DND-41 (cell line): ENCODE results near the gene LIMD2.

Experiments used
- ATAC-seq: fragments of 200-7000 bp; cut with Tn5 transposase; 3 replicates; pipeline ENCODE4 v1.9.1; 2021; ENCODE audit warnings: low read depth; ENCODE audit not compliant: insufficient read depth
- DNase-seq: peaks from one replicate; pipeline ENCODE4 v3.0.0-alpha.2; 2020
- H2AFZ ChIP-seq: 2 replicates; pipeline ENCODE4 v1.6.0; 2012; ENCODE audit warnings: low read depth, low read length
- H3K27ac ChIP-seq: 2 replicates; pipeline ENCODE4 v1.5.1; 2012; ENCODE audit warnings: low read length, inconsistent platforms
- H3K27me3 ChIP-seq: fragments of 200-600 bp; sonication (generic); 2 replicates; pipeline ENCODE4 v1.6.0; 2012; ENCODE audit warnings: low read length, mild to moderate bottlenecking, inconsistent platforms; ENCODE audit not compliant: insufficient read depth, poor library complexity
- H3K36me3 ChIP-seq: 2 replicates; pipeline ENCODE4 v1.5.1; 2012; ENCODE audit warnings: low read length, inconsistent platforms; ENCODE audit not compliant: insufficient read depth
- H3K4me1 ChIP-seq: 2 replicates; pipeline ENCODE4 v1.5.1; 2012; ENCODE audit warnings: mild to moderate bottlenecking, low read length; ENCODE audit not compliant: insufficient read depth
- H3K4me2 ChIP-seq: 2 replicates; pipeline ENCODE4 v1.6.0; 2012; ENCODE audit warnings: mild to moderate bottlenecking, moderate library complexity, low read length, inconsistent platforms; ENCODE audit not compliant: insufficient read depth
- H3K4me3 ChIP-seq, 2 experiments: fragments of 200-600 bp in 1 of 2; shearing (Covaris generic) in 1 of 2; 2 replicates each; pipeline ENCODE4 v1.5.1; 2012 to 2016; ENCODE audit warnings: inconsistent platforms in 2 of 2, low read length in 2 of 2, mild to moderate bottlenecking in 2 of 2, low read depth in 1 of 2, moderate library complexity in 1 of 2
- H3K79me2 ChIP-seq: 2 replicates; pipeline ENCODE4 v1.6.0; 2012; ENCODE audit warnings: low read length, inconsistent platforms; ENCODE audit not compliant: insufficient read depth
- H3K9ac ChIP-seq: 2 replicates; pipeline ENCODE4 v1.6.0; 2012; ENCODE audit warnings: low read depth, mild to moderate bottlenecking, inconsistent platforms, low read length, moderate library complexity
- H3K9me3 ChIP-seq: 2 replicates; pipeline ENCODE4 v1.5.1; 2012; ENCODE audit warnings: low read length, moderate library complexity, mild to moderate bottlenecking, inconsistent platforms; ENCODE audit not compliant: insufficient read depth, severe bottlenecking
- H4K20me1 ChIP-seq: 2 replicates; pipeline ENCODE4 v1.6.0; 2012; ENCODE audit warnings: low read length; ENCODE audit not compliant: insufficient read depth
- EZH2 ChIP-seq: IDR thresholded peaks from 3 replicates; pipeline ENCODE4 v1.6.1; 2012; ENCODE audit warnings: borderline replicate concordance, low read depth, mild to moderate bottlenecking, moderate library complexity, low read length, inconsistent platforms; ENCODE audit not compliant: severe bottlenecking
- TF ChIP-seq, protein P1 (sequence below): IDR thresholded peaks from 2 replicates; pipeline ENCODE4 v1.5.1; 2012; ENCODE audit warnings: borderline replicate concordance, low read length, moderate library complexity, mild to moderate bottlenecking; ENCODE audit not compliant: poor library complexity, severe bottlenecking; ENCODE audit errors: extremely low read depth

LIMD2 gene

DNA sequence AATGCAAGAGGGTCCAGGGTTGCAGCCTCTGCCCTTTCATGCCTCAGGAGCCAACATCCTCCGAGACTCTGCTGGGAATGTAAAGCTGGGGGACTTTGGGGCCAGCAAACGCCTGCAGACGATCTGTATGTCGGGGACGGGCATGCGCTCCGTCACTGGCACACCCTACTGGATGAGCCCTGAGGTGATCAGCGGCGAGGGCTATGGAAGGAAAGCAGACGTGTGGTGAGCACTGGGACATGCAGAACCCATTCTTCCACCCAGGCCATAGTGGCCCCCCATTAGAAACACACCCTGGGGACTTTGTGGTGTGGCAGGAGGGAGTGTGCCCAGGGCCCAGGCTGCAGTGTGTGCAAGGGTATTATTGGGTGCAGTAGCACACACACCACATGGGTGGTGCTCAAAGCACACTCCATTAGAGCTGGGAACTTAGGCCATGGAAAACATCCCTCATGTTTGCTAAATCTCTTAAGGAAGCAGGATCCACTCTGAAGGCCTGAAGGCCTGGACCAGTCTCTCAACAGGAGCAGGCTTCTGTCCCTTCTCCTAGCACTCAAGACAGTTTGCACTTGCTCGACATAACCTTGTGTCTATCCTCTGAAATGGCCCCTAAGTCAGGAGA lies 7.6 kb downstream of the LIMD2 start:
- Histone ChIP-seq H3K27me3 (no peaks in the 10 kb centered on the region), H2AFZ (no peak overlapping the region), H3K4me2 (no peak overlapping the region), H4K20me1 (peaks cover 14% of the 10 kb centered on the region), H3K36me3 (peaks cover 89% of the 10 kb centered on the region), H3K79me2 (no peaks in the 10 kb centered on the region), H3K4me3 (no peak overlapping the region), H3K9ac (no peak overlapping the region), H3K9me3 (no peaks in the 10 kb centered on the region), H3K4me1 (0 out of 2 replicates have a peak, but pooled peaks cover 1% of the 10 kb centered on the region), H3K27ac (no peak overlapping the region)
- ATAC-seq, result no peak
- TF ChIP-seq EZH2, result no peak
- TF ChIP-seq, protein P1, sequence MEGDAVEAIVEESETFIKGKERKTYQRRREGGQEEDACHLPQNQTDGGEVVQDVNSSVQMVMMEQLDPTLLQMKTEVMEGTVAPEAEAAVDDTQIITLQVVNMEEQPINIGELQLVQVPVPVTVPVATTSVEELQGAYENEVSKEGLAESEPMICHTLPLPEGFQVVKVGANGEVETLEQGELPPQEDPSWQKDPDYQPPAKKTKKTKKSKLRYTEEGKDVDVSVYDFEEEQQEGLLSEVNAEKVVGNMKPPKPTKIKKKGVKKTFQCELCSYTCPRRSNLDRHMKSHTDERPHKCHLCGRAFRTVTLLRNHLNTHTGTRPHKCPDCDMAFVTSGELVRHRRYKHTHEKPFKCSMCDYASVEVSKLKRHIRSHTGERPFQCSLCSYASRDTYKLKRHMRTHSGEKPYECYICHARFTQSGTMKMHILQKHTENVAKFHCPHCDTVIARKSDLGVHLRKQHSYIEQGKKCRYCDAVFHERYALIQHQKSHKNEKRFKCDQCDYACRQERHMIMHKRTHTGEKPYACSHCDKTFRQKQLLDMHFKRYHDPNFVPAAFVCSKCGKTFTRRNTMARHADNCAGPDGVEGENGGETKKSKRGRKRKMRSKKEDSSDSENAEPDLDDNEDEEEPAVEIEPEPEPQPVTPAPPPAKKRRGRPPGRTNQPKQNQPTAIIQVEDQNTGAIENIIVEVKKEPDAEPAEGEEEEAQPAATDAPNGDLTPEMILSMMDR, result peak; percentile 32
- DNase-seq, result no peak

DNA sequence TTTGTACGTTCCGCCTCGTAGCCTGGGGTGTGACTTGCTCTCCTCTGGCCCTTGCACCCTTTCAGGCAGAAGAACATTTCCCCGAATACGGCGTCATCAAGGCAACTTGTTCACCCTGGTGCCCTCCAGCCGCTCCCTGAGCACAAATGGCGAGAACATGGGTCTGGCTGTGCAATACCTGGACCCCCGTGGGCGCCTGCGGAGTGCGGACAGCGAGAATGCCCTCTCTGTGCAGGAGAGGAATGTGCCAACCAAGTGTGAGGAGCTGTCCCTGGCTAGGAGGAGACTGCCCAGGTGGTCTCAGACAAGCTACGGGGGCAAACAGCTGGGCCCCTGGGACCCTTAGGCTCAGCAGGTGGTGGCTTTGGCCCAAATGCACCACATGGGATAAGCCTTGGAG lies 10.4 kb downstream of the LIMD2 start:
- H3K4me1 ChIP-seq, result no peaks in the 10 kb centered on the region
- ATAC-seq (no peak), DNase-seq (no peak)
- no peaks in the 10 kb centered on the region; the same call in none of the 2 replicates for H4K20me1 ChIP-seq
- H3K9me3 ChIP-seq, result no peaks in the 10 kb centered on the region
- TF ChIP-seq, protein P1, result no peak
- TF ChIP-seq EZH2, result no peak
- H3K36me3 ChIP-seq, result peaks cover 88% of the 10 kb centered on the region
- no peaks in the 10 kb centered on the region for H3K27me3 ChIP-seq
- no peak overlapping the region for H2AFZ ChIP-seq
- no peak overlapping the region for H3K4me3 ChIP-seq
- H3K4me2 ChIP-seq, result no peak overlapping the region
- H3K9ac ChIP-seq, result no peak overlapping the region
- no peak overlapping the region for H3K27ac ChIP-seq
- H3K79me2 ChIP-seq, result no peaks in the 10 kb centered on the region

DNA sequence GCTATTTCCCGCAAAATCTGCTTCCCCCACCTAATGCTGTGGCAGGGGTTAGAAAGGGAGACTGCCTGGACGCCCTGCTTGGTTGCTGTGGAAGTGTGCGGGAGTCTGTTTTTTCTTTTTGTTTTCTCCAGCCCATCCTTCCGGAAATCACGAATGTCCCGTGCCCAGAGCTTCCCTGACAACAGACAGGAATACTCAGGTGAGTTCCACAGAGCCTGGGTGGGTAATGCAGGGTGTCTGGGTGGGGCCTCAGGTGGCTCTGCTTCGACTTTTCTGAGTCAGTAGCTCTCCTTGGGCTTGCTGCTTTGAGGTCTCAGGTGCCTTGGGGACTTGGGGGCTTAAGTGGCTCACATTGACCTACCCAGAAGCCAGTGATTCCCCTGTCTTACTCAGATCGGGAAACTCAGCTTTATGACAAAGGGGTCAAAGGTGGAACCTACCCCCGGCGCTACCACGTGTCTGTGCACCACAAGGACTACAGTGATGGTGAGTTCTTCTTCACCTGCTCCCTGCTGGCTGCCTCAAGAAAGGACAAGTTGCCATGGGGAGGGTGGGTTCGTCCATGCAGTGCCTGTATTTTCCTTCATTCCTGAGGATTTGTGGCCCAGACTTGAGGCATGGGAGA lies 11.4 kb downstream of the LIMD2 start:
- TF ChIP-seq EZH2, result no peak
- TF ChIP-seq, protein P1, result no peak
- H3K9ac ChIP-seq, result no peak overlapping the region
- no peaks in the 10 kb centered on the region for H3K27me3 ChIP-seq
- H3K79me2 ChIP-seq, result no peaks in the 10 kb centered on the region
- no peak for ATAC-seq
- DNase-seq, result no peak
- H3K27ac ChIP-seq, result no peak overlapping the region
- no peak overlapping the region for H2AFZ ChIP-seq
- H3K36me3 ChIP-seq, result peaks cover 86% of the 10 kb centered on the region
- H4K20me1 ChIP-seq, result no peaks in the 10 kb centered on the region; the same call in none of the 2 replicates
- no peak overlapping the region for H3K4me3 ChIP-seq
- H3K4me1 ChIP-seq, result no peaks in the 10 kb centered on the region
- no peaks in the 10 kb centered on the region for H3K9me3 ChIP-seq
- H3K4me2 ChIP-seq, result no peak overlapping the region
